GM21423 (cell line): ENCODE measurements around the gene BTG2.
"Not testable (repeated sequence)": the region's sequence is repeated elsewhere in the genome, so short reads cannot be mapped to it uniquely, and the experiment has no call there.

Experiments used
- ATAC-seq: cut with Tn5 transposase; IDR thresholded peaks from one replicate; pipeline ENCODE4 v1.9.1; 2021; ENCODE audit warnings: mild to moderate bottlenecking, moderate library complexity; ENCODE audit not compliant: unreplicated experiment

Gene BTG2

DNA sequence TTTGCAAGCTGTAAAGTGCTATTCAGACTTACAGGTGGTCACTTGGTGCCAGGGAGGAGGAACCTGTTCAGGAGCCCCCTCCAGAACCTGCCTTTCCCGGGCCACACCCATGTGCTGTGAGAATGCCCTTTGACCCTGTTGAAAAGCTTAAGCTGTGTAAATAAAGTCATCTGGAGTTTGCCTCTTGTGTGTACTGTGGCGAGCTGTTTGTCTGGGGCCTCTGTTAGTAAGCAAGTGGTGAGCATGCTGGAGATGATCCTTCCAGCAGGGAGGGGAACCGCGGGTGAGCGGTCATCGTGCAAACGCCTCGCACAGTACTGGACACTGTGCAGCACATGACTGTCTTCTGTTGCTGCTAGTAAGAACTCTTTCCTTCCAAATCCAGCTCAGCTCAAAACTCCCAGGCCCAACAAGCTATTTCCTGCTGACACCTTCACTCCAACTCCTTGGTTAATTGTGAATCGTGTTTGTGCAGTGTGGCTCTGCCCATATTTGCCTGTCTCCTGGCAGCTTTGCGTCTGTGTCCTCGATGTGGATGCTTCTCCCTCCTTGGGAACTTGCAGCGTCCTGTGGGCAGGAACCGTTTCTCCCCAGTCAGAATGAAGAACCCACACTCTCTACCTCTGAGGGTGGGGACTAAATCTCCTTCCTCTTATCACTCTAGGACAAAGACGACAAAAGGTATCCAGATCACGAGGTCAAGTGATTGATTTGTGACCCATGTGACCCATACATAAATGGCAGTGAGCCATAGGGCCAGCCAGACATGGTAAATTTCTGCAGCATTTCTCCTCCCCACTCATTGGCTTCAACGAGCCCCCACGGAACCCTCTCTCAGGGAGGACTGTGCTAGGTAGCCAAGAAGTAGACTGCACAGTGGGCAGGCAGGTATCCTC is 13.9 kb upstream of the BTG2 start:
- ATAC-seq, result no peak

DNA sequence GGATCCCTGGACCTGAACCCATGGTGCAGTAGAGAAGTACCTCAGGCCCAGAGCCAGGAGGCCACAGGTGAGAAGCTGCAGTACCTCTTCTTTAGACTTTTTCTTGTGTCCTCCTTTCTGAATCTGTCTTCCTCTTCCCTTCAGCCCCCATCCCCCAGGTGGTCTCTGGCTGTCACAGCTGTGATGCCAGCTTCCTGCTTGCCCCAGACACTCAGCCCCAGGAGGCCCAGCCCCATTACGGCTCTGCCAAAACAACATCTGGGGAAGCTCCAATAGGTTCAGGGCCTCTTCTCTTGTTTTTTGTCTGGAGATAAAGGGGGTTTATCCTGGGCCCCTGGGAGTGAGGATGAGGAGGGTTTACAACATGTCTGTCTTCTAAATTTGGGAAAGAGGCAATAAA is 9.5 kb upstream of the BTG2 start:
- no peak for ATAC-seq

DNA sequence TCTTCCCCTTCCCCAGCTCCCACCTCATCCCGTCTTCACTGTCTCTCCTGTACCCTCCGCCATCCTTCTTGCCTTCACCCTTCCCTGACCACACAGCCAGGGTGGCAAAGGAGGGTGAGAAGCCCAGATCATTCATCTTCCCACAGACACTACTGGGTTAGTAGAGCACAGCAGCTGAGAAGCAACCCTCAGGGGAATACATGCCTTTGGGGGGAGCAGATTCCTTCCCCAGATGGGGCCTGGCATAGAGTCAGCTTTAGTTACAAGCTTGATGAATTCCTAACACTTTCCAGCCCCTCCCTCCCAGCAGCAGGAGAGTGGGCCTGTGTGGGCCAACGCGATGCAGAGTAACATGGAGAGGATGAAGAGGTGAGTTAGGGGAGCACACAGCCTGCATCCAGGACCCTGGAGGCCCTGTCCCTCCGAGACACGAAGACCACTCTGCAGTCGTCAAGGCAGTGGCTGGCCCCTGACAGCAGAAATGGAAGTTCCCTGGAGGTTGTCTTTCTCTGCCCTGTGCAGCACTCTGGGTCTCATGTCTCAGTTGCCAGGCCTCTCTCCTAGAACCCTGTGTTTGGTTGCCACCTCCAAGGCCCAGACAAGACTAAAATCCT is 8.8 kb upstream of the BTG2 start:
- no peak for ATAC-seq

DNA sequence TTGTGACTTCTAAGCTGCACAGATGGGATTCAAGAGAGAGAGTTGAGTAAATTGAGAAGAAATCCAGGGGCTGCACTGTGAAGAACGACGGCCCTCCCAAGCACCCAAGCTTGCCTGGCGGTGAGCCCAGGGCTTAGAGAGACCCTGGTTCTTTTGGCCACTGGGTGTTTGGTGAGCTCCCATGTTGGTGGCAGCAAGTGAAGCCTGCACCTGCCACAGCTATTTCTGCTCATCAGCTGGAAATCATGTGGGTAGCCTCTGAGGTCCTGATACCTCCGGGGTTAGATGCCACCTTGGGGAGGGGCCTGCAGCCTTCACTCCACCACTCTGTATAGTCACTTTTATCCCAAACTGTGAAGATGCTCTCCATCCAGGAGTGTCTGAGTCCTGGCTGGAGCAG is 6.2 kb upstream of the BTG2 start:
- peak; percentile 56 for ATAC-seq

DNA sequence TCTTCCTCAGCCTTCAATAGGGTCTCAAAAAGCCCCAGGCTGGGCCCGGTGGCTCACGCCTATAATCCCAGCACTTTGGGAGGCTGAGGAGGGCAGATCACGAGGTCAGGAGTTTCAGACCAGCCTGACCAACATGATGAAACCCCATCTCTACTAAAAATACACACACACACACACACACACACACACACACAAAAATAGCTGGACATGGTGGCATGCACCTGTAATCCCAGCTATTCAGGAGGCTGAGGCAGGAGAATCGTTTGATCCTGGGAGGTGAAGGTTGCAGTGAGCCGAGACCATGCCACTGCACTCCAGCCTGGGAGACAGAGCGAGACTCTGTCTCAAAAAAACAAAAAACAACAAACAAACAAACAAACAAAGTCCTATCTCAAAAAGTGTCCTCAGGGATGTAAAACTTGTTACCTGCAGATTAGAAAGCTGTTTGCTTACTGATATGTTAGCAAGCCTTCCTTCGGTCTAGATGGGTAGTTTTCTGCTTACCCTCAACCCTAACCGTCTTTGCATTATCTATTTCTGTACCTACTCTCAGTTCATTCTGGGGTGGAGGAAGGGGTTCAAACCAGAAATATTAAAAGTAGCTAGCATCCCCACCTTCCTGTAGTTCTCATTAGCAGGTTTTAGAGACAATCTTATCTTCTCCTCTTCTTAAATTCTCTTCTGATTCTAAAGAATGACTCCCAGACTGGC is 5.4 kb upstream of the BTG2 start:
- ATAC-seq, result not testable (repeated sequence)

DNA sequence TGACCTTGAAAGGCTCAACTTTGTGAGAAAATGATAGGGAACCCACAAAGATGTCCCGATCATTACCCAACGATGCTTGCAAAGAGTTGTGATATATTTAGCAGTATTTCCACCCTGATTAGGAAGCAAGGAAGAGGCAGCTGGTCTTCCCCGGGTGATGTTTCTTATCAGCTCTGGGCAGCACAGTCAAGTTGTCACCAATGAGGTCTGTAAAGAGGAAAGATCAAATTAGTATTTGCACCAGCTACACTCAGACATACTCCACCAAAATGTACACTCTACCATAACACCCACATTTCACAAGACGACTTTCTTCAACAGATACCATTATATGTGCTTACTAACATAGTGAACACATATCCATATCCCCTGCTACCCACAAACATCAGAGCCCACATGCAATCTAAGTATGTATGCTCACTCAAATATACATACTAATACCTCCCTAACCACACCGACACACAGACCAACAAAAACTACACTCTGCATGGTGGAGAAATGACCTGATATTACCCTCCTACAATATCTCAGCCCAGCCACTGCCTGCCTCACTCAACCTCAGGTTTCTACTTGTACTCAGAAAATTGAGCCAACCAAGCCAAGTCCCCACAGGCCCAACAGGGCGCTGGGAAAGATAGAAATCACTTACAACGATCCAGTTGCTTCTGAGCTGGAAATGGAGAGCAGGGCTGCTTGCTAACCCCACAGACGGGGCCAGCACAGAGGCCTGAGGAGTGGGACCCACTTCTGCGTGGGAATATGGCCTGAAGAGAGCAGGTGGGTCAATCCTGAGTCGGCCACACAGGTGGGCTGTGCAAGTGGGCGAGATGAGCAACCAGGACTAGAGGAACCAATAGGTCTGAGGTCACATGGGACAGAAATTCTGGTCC is 4.6 kb upstream of the BTG2 start:
- ATAC-seq, result no peak

DNA sequence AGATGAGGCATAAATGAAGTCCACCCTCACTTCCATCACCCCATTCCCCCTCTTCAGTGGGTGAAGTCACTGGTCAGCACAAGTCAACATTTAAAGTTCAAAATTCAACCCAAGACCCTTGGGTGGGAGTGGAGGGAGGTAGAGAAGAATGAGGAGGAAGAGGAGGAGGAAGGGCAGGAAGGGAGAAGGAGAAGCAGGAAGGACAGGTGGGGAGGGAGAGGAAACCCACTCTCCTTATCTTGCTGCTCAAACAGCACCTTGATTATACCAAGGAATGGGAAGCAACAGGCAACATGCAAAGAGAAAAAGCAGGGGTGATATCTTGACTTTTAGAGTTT is 4.0 kb upstream of the BTG2 start:
- no peak for ATAC-seq

DNA sequence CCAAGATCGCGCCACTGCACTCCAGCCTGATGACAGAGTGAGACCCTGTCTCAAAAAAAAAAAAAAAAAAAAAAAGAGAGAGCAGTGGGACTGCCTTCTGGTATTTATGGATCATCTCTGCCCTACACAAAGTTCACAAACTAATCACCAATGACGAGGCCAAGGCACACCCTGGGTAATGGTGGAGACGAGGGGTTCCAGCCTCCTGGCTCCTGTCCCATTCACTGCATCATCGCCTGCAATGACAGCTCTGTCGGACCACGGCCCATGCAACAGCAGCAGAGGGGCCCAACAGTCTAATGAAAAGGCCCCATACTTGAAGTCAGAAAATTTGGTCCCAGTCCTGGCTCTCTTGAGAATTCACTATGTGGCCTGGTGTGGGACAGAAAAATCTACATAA is 2.9 kb upstream of the BTG2 start:
- ATAC-seq, result no peak

DNA sequence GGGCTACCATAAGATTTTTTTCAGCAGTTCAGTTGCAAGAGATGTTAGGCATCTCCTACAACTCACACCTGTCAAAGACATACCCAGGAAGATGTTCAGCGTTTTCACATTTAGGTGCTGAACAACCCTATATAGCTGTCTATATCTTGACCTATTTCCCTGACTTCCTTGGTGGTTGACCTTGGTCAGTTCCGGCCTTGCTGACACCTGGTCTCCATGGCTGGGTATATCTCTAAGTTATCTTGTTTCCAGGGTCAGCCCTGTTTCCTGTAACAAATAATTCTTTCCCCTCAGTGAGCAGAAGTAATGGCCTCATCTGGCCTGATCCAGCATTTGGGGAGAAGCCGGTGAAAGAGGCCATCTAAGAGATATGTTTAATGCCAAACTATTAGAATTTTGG is 2.4 kb upstream of the BTG2 start:
- no peak for ATAC-seq

DNA sequence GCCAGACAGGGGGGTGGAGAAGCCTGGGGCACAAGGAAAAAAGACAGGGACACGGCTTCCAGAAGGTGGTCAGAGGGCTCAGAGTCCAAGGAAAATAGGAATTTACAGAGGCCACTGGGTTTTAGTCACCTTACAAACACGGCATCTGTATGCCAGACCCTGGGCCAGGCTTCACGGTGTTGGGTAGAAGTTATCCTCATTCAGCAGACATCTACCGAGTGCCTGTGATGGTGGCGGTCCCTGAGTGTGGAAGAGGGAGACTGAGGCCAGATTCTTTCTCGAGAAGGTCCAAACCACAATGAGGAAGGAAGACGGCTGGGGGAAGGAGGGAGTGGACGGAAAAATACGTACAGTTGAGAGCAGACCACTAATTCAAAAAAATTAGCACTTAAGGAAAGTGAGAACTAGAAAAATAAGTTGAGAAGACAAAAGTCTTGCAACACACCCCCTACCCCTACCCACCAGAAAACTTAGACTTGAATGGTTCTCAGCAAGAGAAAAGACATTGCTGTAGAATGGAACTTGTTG is 864 bp upstream of the BTG2 start:
- no peak for ATAC-seq

DNA sequence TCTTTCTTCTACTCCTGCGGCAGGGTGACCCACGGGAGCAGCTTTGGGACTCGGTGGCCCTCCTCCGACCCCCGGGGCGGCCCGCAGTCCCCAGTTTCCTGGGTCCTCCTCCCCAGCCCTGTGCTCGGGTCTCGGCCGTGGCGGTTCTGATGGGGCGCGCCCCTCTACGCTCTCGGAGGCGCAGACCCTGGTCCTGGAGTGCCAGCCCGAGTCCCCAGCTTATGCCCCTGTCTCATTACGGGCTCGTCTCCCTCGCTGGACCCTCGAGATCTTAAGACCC is 430 bp downstream of the BTG2 start:
- ATAC-seq, result no peak

DNA sequence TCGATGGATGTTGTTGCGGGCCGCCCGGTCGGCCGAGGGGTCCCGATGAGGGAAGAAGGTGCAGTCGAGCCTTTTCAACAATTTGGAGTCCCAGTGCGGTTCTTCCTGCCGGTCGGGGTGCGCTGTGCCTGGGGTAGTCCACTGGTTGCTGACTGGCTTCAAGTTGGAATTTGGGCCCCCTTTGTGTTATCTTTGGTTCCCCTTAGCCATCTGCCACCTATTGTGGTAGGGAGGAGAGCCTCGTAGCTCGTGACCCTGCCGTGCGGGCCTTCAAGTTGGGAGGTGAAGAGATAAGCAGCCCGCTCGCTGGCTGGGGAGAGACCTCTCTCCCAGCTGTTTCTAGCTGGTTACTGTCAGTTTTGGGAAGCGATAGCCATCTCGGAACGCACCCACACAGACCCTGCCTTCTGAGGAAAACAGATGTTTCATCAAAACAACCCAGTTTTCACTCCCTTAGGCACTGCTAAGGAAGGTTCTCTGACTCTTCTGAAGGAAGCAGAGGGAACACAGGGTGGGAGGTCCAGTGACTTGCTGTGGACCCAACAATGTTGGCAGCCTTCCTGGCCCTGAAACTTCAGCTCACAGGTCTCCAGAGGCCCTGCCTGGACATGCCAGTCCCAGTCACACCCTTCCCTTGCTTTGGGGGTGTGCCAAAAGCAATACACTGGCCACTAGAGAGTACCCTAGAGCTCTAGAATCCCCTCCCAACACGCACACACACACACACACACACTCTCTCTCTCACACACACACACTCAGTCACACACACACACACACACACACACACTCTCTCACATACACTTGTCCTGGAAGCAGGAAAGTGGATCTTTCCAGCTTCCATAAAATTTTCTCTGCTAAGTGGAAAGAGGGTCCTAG is 1.0 kb downstream of the BTG2 start:
- no peak for ATAC-seq

DNA sequence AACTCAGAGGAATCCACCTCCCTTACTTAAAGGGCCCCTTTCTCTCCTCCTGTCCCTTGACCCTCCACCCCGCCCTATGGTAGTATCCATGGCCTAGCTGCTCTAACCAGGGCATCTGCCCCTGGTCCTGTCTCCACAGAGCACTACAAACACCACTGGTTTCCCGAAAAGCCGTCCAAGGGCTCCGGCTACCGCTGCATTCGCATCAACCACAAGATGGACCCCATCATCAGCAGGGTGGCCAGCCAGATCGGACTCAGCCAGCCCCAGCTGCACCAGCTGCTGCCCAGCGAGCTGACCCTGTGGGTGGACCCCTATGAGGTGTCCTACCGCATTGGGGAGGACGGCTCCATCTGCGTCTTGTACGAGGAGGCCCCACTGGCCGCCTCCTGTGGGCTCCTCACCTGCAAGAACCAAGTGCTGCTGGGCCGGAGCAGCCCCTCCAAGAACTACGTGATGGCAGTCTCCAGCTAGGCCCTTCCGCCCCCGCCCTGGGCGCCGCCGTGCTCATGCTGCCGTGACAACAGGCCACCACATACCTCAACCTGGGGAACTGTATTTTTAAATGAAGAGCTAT is 1.7 kb downstream of the BTG2 start:
- no peak for ATAC-seq

DNA sequence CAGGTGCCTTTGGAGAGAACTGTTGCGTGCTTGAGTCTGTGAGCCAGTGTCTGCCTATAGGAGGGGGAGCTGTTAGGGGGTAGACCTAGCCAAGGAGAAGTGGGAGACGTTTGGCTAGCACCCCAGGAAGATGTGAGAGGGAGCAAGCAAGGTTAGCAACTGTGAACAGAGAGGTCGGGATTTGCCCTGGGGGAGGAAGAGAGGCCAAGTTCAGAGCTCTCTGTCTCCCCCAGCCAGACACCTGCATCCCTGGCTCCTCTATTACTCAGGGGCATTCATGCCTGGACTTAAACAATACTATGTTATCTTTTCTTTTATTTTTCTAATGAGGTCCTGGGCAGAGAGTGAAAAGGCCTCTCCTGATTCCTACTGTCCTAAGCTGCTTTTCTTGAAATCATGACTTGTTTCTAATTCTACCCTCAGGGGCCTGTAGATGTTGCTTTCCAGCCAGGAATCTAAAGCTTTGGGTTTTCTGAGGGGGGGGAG is 2.4 kb downstream of the BTG2 start:
- ATAC-seq, result no peak

DNA sequence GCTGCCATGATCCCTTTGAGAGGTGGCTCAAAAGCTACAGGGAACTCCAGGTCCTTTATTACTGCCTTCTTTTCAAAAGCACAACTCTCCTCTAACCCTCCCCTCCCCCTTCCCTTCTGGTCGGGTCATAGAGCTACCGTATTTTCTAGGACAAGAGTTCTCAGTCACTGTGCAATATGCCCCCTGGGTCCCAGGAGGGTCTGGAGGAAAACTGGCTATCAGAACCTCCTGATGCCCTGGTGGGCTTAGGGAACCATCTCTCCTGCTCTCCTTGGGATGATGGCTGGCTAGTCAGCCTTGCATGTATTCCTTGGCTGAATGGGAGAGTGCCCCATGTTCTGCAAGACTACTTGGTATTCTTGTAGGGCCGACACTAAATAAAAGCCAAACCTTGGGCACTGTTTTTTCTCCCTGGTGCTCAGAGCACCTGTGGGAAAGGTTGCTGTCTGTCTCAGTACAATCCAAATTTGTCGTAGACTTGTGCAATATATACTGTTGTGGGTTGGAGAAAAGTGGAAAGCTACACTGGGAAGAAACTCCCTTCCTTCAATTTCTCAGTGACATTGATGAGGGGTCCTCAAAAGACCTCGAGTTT is 3.1 kb downstream of the BTG2 start:
- ATAC-seq, result no peak

DNA sequence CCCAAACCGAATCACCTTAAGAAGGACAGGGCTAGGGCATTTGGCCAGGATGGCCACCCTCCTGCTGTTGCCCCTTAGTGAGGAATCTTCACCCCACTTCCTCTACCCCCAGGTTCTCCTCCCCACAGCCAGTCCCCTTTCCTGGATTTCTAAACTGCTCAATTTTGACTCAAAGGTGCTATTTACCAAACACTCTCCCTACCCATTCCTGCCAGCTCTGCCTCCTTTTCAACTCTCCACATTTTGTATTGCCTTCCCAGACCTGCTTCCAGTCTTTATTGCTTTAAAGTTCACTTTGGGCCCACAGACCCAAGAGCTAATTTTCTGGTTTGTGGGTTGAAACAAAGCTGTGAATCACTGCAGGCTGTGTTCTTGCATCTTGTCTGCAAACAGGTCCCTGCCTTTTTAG is 3.6 kb downstream of the BTG2 start:
- ATAC-seq, result no peak

DNA sequence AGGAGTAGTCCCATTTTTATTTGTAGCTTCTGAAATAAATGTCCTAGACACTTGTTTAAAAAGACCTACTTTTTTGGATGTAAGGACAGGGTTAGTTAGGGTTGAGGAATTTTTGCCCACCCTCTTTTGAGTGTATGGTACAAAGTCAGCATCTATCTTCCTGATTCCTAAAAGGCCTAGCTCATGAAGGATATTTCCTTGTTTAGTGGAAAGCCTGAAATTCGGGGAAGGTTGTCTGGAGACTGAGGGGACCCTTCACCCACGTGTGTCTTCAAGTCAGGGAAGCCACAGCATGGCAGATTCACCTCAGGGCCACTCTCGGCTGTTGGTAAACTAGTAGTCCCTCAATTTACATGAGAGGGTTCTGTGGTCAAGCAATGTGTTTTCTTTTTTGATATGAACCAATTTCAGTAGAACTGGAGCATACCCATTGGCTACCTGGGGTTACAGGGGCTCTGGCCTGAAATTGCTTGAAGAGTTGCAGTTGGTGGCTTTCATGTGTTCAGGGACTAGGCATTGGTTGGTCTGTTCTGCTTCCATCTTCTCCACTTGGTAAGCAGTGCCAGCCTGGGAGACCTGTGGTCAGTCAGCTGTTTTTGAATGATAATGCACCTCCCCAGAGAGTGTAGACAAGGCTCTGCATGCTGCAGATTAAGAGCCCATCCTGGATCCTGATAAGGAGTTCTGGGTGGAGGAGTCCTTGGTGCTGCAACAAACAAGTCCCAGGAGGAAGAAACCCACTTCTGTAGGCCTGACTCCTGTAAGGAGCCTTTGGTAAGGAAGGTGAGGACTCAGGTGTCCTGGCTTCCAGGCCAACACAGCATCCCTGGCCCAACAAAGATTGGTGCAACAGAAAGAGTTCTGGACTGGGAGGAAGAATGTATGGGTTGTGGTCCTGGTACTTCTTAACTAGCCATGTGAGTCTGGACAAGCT is 6.3 kb downstream of the BTG2 start:
- no peak for ATAC-seq
